GM18498 (cell line): ENCODE measurements around the gene MSRB3.

ENCODE experiments used
- ATAC-seq: cut with Tn5 transposase; IDR thresholded peaks from one replicate; pipeline ENCODE4 v1.9.1; 2021; ENCODE audit warnings: mild to moderate bottlenecking, moderate library complexity; ENCODE audit not compliant: unreplicated experiment

Gene MSRB3

DNA sequence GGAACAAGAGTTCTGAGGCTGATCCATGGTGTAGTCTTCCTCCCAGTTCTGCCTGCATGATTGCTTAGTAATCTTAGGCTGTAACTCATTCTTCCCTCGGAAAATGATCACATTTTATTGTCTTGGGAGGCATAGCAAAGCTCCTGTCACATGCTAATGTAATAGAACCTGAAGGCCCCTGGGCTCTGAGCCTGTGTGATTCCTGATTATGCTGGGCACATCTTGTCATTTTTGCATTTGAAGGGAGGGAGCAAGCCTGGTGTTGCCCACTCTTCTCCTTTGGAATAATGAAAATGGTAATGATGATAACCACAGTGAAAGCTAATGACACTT lies 215.4 kb downstream of the MSRB3 start:
- no peak for ATAC-seq

DNA sequence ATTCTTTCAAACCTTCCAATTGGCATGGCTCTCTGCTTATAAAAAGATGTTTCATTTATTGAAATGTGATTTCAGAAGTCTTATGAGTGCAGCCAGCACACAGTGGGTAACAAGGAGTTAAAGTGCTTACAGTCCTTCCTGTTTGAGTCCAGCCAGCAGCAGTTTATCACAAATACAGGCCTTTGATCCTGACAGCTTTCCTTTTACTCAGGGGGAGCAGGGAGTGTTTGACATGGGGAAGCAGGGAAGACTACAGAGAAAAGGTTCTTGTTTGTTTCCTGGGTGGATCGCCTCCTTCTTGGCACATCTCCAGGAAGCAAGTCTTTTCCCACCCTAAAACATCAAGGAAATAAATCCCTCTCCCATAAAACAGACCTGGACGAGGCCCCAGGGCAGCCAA lies 216.1 kb downstream of the MSRB3 start:
- no peak for ATAC-seq

DNA sequence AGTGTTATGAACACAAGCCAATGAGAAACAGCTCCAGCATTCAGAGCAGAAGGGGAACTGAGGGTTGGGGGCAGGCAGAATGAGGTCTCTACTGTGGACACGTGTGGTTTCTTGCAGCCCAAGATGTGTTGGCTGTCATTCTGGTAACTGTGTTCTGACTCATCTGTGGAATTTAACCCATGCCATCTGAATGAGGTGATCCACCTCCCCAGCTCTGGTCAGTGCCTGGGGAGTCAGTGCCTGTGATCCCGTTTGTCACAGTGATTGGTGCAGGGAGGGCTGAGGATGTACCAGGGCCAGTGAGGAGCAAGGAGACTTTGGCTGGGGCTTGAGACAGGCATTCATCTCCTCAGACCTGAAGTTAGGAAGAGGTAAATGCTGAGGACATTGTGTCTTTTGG lies 216.8 kb downstream of the MSRB3 start:
- no peak for ATAC-seq

DNA sequence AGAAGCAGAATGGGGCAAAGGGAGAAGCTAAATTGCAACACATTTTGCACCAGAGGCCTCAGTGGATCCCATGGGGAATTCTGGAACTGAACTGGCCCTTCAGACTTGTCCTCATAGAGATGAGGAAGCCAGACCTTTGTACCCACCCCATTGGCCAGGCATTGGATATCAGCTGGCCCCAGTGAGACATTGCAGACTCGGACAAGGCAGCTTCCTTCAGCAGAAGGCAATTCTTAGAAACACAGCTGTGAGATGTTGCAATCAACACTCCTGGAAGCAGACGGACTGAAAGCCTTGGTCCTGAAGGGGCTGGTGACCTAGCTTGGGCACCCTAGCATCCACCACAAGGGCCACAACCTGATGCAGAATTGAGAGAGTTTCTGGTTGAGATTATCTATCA lies 218.1 kb downstream of the MSRB3 start:
- no peak for ATAC-seq

DNA sequence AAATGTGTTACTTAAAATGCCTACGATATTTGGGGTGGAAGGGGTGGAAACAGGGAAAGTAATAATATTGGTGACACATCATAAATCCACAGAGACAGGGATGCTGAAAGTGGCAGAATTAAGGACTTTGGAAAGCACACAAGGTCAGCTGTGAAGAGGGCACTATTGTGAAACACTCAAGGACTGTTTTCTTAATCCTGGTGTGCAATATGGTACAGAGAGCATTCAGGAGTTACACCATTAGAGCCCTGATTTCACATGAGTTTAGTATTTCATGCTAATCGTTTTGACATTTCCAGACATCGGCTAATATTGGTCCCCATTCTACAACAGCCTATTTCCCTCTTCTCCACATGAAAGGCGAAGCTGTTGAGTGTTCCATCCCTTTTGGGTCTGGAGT lies 219.2 kb downstream of the MSRB3 start:
- ATAC-seq, result no peak

DNA sequence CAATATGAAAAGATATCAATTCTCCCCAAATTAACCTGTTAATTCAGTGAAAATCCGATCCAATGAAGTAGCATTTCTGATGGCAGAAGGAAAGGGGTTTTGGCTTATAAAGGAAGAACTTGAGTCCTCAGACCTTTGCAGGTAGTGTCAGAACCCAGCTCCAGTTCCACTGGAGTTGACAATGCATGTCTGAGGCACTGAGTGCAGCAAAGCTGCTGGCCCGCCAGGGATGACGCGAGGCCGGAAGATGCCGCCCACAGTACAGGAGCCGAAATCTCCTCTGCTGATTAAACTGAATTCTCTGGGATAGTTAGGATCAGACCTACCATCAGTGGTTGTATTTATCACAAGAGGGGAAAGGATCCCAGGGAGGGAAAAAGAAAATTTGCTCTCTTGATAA lies 220.7 kb downstream of the MSRB3 start:
- ATAC-seq, result no peak

DNA sequence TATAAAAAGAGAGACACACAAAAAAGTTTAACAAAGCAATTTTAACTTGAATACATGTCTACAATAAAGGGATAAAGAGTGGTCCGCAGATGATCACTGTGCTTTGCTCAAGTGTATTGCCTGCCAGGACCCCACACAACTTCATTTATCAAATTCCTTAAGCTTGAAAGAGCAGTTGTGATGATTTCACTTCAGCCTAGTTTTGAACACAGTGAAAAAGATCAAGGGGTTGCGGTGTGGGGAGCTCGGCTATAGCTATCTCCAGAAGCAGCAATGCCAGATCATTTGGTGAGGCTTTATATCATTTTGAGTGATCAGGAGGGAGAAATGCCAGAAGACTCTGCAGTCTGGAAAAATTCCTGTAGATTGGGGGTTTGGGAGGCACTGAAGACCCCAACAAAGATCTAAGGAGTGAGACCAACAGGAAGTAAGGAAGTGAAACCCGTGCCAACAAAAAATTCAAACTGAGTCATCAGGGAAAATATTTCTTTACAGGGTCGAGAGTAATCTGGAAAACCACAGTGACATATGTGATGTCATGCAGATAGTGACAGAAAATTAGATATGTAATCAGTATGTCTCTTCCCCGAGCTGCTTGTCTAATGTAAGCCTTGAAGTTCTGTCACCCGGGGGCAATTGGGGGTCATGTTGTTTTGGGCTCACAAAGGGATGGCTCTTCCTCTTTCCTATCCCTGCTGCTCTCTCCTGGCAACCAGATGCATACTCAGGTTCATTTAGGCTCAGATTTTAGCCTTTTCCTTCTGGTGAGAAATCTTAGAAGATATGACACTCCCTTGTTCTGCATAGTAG lies 221.8 kb downstream of the MSRB3 start:
- no peak for ATAC-seq

DNA sequence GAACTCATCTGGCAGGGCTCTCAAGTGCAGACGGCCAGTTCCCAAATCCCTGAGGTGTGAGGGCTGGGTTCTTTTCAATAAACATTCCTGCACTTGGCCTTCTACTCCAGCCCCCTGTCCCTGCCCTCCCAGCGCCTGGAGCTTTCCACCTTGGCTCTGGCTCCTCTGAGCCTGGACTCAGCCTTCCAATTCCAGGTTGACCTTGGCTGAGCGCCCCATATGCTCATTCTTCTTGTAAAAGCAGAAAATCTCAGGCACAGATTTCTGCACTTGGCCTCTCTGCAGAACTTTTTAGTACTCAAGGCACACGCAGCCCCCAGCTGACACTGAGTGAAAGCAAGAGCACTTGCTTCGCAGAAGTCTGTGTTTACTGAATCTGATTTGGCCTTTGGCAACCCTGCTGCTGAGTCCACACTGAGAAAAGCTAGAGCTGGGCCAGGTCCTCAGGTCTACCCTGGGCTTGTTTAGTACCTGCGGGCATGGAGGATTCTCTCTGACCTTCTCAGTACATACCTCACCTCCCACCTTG lies 222.7 kb downstream of the MSRB3 start:
- ATAC-seq, result no peak

DNA sequence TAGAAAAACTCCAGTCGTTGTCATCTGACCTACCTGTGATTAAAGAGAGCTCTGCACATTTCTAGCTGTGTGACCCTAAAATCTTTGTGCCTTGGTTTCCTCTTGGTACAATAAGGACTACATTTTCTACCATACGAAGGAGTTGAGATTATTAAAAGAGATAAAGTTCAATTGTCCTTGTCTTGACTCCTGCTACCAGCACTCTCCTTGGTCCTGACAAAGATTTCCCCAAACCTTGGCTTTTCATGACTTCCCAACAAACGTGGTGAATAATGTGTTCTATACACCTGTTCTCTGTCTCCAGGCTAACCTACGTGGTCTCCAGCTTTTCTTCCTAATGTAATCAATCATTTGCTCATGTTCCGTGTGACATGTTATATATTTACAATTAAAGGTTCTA lies 223.5 kb downstream of the MSRB3 start:
- ATAC-seq, result no peak

DNA sequence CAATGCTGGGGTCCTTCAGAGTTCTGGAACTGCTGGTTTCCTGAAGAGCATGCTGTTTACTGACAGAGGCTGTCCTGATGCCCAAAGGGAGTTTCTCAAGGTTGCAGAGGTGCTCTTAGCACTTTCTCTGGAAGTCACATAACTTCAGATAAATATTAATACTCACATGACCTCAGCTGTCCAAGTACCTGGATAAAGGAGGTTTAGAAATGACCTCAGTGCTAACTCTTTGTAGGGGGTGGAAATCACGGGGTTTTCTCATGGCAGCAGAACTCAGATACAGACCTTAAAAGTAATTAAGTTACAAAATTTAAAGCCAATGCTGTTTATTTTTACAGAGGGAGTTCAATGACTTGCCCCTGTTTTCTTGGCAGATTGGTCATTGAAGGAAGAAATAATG lies 225.9 kb downstream of the MSRB3 start:
- no peak for ATAC-seq

DNA sequence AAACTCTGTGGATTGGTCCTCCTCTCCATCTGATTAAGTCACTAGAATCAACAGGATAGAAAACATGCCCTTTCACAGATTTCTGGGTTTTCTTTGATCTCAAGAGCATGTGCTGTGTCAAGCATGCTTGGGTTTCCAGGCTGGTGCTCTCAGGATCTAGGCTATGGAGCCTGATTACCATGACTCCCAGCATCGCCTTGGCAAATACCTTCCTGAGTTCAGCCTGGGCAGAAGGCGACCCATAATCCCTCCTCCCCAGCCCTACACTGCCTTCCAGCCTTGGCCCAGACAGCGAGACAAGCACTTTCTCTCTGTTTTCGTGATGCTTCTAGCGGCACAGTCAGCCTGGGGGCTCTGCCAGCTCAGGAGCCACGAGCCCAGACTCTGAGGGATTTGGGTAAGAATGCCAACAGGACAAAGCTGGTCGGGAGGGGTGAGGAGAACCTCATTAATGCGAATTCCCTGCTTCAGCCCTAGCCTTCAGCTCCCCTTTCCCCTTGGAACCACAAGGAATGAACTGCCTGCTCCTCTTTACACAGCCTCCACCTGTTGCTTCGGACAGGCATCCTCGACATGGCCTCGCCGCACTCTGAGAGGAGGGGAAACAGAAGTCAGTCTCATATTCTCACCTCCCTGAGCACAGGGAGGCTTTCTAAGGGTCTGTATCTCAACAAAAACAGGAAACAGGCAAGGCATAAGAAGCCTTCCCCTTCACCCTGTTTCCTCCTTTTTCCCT lies 227.1 kb downstream of the MSRB3 start:
- ATAC-seq, result no peak

DNA sequence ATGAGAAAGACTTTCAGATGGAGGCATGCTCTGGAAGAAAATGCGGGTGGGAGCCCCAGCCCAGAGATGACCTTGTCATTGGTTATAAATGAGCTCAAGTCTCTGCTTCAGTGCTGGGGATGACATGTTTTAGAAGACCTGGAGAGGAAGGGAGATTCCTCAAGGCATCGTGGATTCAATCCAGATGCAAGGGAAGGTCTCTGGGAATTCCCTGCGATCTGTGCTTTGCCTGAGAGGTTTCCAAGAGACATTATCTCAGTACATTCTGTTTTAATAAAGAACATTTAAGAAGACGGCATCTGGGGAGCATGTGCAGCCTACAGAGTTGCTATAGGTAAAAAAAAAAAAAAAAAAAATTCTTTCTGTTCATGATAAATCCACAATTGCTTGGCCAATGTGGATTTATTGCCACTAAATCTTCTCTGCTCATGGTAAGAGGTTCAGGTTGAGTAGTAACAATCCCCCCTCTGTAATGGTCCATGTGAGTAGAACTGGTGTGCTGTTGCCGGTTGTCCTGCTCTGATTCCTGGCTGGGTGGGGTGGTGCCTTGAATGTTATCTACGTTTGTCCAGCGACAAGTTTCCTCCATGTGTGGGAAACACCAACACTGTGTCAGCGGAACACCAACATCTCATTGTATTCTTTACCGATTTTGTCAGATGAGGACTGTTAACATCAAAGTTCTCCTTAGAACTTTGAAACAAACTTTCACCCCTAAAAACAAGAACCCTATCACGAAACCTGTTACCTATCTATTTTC lies 230.0 kb downstream of the MSRB3 start:
- no peak for ATAC-seq

DNA sequence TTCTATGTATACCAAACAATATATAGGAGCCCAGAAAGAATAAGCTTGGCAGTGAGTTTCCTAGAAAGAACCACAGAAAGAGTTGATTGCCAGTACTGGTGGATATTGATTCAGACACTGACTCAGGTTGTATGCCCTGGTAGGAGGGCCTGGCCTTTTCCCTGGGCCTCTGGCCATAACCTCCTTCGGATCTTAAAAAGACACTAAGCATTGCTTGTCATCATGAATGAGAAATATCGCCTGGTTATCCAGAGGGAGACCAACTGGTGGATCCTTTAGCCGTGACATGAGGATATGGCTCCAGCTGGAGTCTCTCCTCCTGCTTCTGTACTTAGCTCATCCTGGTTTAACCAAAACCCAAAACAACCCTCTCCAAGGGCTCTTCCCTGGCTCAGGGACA lies 231.5 kb downstream of the MSRB3 start:
- no peak for ATAC-seq

DNA sequence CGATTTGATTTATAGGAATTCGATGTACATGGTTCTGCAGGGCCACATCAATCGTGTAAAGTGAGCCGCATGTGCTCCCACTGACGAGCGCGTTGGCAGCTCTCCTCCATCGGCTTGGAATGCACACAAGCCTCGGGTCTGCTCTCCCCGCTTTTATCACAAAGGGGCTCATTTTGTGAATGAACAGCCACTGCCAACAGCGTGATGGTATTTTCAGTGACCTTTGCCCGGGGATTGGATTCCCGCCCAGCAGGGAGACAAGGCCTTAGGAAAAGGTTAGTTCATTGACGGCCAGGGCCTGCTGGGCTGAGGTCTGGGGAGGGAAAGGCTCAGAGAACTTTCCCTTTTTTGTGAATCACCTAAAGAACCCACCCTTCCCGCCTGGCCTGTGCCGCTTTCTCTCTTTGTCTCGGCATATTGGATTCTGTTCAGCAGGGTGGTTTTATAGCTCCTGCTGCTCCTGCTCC lies 232.1 kb downstream of the MSRB3 start:
- no peak for ATAC-seq

DNA sequence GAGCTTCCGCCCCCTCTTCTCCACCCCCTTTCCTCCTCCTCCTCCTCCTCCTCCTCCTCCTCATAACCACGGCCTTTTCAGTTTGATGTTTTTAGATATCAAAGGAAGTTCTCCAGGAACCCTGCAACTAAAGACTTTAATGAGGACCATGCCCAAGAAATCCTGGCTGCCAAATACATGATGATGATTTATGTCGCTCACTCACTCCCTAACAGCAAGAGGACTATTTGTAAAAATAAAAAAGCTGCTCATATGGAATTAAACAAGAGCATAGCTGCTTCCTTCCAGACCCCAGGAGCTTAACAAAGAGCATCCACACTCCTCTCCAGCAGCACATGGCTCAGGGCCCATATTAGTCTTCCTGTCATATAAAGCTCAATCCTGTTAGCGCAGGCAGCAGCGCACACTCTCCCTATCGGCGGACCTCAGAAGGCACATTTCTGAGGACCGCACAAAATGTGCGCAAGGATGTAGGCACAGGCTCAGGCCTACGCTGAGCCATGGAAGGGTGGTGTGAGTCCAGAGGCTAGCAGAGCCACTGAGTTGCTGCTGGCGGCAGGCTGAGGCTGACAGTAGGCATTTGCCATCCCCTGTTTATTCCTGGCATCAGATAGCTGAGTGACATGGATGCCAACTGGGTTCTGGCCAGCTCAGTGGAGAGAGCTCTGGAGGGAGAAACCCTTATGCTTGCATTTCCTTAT lies 232.8 kb downstream of the MSRB3 start:
- ATAC-seq, result no peak

DNA sequence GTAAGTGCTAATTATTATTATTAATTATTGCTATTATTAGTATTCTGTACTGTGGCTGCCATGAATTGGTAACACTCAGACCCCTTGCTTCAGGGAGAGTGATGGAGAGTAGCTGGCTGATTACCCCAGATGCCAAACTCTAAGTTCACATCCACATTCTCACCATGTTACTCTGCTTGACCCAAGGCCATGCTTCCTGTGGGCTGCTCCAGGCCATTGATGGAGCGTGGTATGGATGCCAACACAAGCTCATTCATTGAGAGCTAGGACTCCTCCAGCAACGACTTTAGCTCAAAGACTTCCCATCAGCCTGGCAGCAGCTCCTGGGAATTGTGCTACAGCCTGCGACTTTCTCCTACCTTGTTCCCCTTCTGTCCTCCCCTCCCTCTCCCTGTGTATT lies 233.4 kb downstream of the MSRB3 start:
- no peak for ATAC-seq
